KBM-7 (cell line): ENCODE measurements around the gene B4GALNT2.

Experiments used
- DNase-seq: peaks from one replicate; pipeline ENCODE4 v3.0.0-alpha.2; 2015
- in situ Hi-C: fragments of 300-500 bp; cut with MboI; formaldehyde crosslinking; loops from 2 replicates; pipeline ENCODE4 v1.14.3; 2020; ENCODE audit warnings: low sequenced_read_pairs, low pct_unique_long_range_greater_than_20kb, mixed read lengths

The B4GALNT2 gene

GRCh38 chr17:49224198-49224996, 91.8 kb downstream of the B4GALNT2 start:
- in situ Hi-C loops: no loop called here
- no peak for DNase-seq

GRCh38 chr17:49224997-49225337, 92.4 kb downstream of the B4GALNT2 start:
- in situ Hi-C loops: no loop called here
- no peak for DNase-seq

- in situ Hi-C loops: no loop called here
- no peak for DNase-seq
These were observed 93.1 kb downstream of the B4GALNT2 start for GRCh38 chr17:49225554-49226236.
